Measurements from ENCODE around the gene KDM7A. TPM values are rescaled to one million over a fixed set of nuclear protein-coding genes. Genes with fewer than 3 reads are reported as not detected.

Gene KDM7A
- total and polyA plus RNA-seq, 10 donors, result 2.5 to 41.5 (median 22.1) TPM

GRCh38 chr7:140201393-140201792 is 24.6 kb upstream of the KDM7A start:
- H3K27ac ChIP-seq, result no peak overlapping the region
- H3K4me1 ChIP-seq, result peaks cover 0 to 10% (median 2%) of the 10 kb centered on the region in 6 donors
- DNase-seq, result no peak
- no peaks in the 10 kb centered on the region for H3K27me3 ChIP-seq (replicated peaks in 1 of 7)
- intact Hi-C loops (cut with DNase I; ENCODE audit: low total_unique reads), result no loop called here
- no peaks in the 10 kb centered on the region for H3K36me3 ChIP-seq
- TF ChIP-seq POLR2AphosphoS5 (IDR thresholded peaks at IDR 0.05), result no peak
- TF ChIP-seq POLR2A (IDR thresholded peaks at IDR 0.05), result no peak
- TF ChIP-seq CTCF (IDR thresholded peaks at IDR 0.05 in 8 of 11, conservative IDR thresholded peaks at IDR 0.05 in 3 of 11), result no peak
- H3K4me3 ChIP-seq, result no peak overlapping the region
- H3K9me3 ChIP-seq, result peaks cover 0 to 6% (median under 1%) of the 10 kb centered on the region in 8 donors
- 88 to 96% (median 90%) methylated on average over 6 of the region's 6 CpGs for WGBS, 5 donors

- Histone ChIP-seq H3K36me3 (no peaks in the 10 kb centered on the region), H3K9me3 (peaks cover 0 to 6% (median 2%) of the 10 kb centered on the region in 8 donors), H3K4me1 (no peaks in the 10 kb centered on the region), H3K27me3 (replicated peaks in 1 of 7) (no peaks in the 10 kb centered on the region), H3K4me3 (no peak overlapping the region), H3K27ac (no peak overlapping the region)
- 74 to 92% (median 88%) methylated on average over 15 of the region's 15 CpGs for WGBS, 5 donors
- TF ChIP-seq POLR2AphosphoS5 (IDR thresholded peaks at IDR 0.05), result no peak
- no peak for TF ChIP-seq CTCF (IDR thresholded peaks at IDR 0.05 in 8 of 11, conservative IDR thresholded peaks at IDR 0.05 in 3 of 11)
- TF ChIP-seq POLR2A (IDR thresholded peaks at IDR 0.05), result no peak
- DNase-seq, result no peak
- intact Hi-C loops (cut with DNase I; ENCODE audit: low total_unique reads), result no loop called here
Measured at GRCh38 chr7:140200061-140200989, 23.5 kb upstream of the KDM7A start.

GRCh38 chr7:140197938-140198337 is 21.2 kb upstream of the KDM7A start:
- no peak for DNase-seq
- 73 to 92% (median 88%) methylated on average over 2 of the region's 2 CpGs for WGBS, 5 donors
- no peak for TF ChIP-seq POLR2AphosphoS5 (IDR thresholded peaks at IDR 0.05)
- no peak for TF ChIP-seq CTCF (IDR thresholded peaks at IDR 0.05 in 8 of 11, conservative IDR thresholded peaks at IDR 0.05 in 3 of 11)
- no peak for TF ChIP-seq POLR2A (IDR thresholded peaks at IDR 0.05)
- intact Hi-C loops (cut with DNase I; ENCODE audit: low total_unique reads), result no loop called here
- no peak overlapping the region for H3K4me3 ChIP-seq
- H3K27me3 ChIP-seq (replicated peaks in 1 of 7), result no peaks in the 10 kb centered on the region
- H3K9me3 ChIP-seq, result peaks cover 0 to 6% (median under 1%) of the 10 kb centered on the region in 8 donors
- no peaks in the 10 kb centered on the region for H3K4me1 ChIP-seq
- H3K36me3 ChIP-seq, result no peaks in the 10 kb centered on the region
- H3K27ac ChIP-seq, result no peak overlapping the region

GRCh38 chr7:140197218-140197890 is 20.6 kb upstream of the KDM7A start:
- intact Hi-C loops (cut with DNase I; ENCODE audit: low total_unique reads), result no loop called here
- no peaks in the 10 kb centered on the region for H3K27me3 ChIP-seq (replicated peaks in 1 of 7)
- TF ChIP-seq CTCF (IDR thresholded peaks at IDR 0.05 in 8 of 11, conservative IDR thresholded peaks at IDR 0.05 in 3 of 11), result no peak
- no peak for TF ChIP-seq POLR2AphosphoS5 (IDR thresholded peaks at IDR 0.05)
- TF ChIP-seq POLR2A (IDR thresholded peaks at IDR 0.05), result no peak

More at GRCh38 chr7:140197218-140197890, 20.6 kb upstream of the KDM7A start:
- Histone ChIP-seq H3K36me3 (no peaks in the 10 kb centered on the region), H3K4me3 (no peak overlapping the region), H3K9me3 (peaks cover 0 to 6% (median 0%) of the 10 kb centered on the region in 8 donors), H3K4me1 (no peaks in the 10 kb centered on the region), H3K27ac (no peak overlapping the region)
- WGBS, 5 donors, result 87 to 93% (median 90%) methylated on average over 9 of the region's 9 CpGs
- no peak for DNase-seq

All from spleen (tissue), 11 donors.